CD4-positive, alpha-beta T cell treated with Interleukin-17A for 1 hour (primary cell): ENCODE measurements around the gene JAKMIP1.

ENCODE experiments used
- DNase-seq: peaks from one replicate; pipeline ENCODE4 v3.0.0-alpha.2; 2020

JAKMIP1 gene

GRCh38 chr4:5979981-5980380 lies 220.4 kb downstream of the JAKMIP1 start:
- DNase-seq, result no peak

GRCh38 chr4:5976921-5977320 lies 223.4 kb downstream of the JAKMIP1 start:
- DNase-seq, result no peak

GRCh38 chr4:5976431-5976830 lies 223.9 kb downstream of the JAKMIP1 start:
- no peak for DNase-seq
